Subcutaneous adipose tissue (tissue), 4 donors: Measurements from ENCODE around the gene OR4C11. TPM values are rescaled to one million over a fixed set of nuclear protein-coding genes. Genes with fewer than 3 reads are reported as not detected.

ENCODE experiments used
- CTCF ChIP-seq: fragments of 450-650 bp; IDR thresholded peaks from one replicate; pipeline ENCODE4 v1.5.1; 2016; ENCODE audit warnings: low read depth, mild to moderate bottlenecking, control low read depth, antibody characterized with exemption, moderate library complexity
- total RNA-seq, 4 donors: library from RNA; depleted of rRNA; stranded (reverse); fragments of >200 nt; gene quantifications; one replicate each; pipeline ENCODE4 v1.1.0, GENCODE V29; 2016

OR4C11 gene
- total RNA-seq = not detected

- TF ChIP-seq CTCF = no peak
These were observed at the start of gene OR4C11 for GRCh38 chr11:55607545-55607944. Gene OR4C11 (minus strand): TSS chr11:55607645. CDS start chr11:55604373, 3,272 bp downstream.

GRCh38 chr11:55655096-55655495 is 47.7 kb upstream of the OR4C11 start:
- no peak for TF ChIP-seq CTCF

DNA sequence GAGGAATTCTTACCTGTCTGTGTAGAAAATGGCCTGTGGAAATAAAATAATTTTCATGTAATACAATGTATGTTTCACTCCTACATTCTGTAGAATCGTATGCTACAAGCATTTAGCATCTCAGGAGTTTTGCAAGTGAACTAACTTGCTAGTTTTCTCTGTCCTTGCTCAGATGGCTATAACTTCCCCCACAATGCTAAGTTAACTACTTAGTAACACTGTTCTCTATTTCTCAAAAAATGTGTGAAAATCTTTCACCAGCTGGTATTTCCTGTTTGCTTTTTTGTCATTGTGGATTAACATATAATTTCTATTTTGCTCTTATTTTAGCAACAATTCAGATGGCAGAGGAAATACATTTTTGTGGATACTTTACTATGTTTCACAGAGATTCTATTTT is 45.1 kb upstream of the OR4C11 start:
- no peak for TF ChIP-seq CTCF

DNA sequence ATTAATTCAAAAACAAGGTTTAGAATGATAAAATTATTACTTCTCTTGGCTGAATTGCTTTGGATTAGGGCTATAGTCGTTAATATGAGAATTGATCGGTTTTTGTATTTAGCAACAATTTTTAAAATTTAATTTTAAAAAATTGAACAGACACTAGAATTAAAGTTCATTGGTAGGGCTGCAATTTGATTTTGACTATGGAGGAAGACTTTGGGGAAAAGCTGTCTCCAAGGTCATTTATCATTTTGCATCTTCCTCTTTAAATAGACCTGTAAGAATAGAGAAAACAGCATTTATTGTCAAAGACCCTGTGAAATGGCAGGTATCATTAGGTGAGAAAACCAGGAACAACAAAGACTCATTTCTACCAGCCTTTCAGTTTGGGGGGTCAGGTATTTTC is 40.6 kb upstream of the OR4C11 start, which contains the start of gene OR4S2:
Gene OR4S2, plus strand, starts transcription at position 301 of the 400 bp plus-strand sequence. CDS start 2,577 bp downstream, outside the sequence.
- no peak for TF ChIP-seq CTCF

DNA sequence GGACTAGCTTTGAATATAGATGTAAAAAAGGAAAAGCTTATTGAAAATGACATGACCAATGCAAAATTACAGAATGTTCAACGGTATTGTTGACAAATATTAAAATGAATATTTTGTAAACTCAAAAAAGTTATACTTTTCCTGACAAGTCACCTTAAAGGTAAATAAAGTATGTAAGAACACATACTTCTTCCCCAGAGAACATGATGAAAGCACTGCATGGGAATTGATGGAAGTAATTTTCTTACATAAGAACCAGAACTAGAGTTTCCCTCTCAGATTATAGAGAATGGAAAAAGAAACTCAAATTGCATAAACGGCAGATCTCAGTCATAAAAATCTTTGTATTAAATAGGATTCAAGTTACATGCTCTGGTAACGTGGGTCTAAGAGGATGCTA is 27.4 kb upstream of the OR4C11 start, which contains the start of gene OR4P4:
Gene OR4P4, plus strand, starts transcription at position 301 of the 400 bp plus-strand sequence.
- no peak for TF ChIP-seq CTCF

DNA sequence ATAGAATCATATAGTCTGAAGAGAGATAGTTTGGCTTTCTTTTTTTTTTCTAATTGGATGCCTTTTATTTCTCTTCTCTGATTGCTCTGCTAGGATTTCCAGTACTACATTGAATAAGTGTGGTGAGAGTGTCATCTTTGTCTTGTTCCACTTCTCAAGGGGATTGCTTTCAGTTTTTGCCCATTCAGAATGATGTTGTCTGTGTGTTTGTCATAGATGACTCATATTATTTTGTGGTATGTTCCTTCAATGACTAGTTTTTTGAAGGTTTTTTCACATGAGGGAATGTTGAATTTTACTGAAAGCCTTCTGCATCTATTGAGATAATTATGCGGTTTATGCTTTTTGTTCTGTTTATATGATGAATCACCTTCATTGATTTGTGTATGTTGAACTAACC is 17.1 kb upstream of the OR4C11 start:
- TF ChIP-seq CTCF = no peak

DNA sequence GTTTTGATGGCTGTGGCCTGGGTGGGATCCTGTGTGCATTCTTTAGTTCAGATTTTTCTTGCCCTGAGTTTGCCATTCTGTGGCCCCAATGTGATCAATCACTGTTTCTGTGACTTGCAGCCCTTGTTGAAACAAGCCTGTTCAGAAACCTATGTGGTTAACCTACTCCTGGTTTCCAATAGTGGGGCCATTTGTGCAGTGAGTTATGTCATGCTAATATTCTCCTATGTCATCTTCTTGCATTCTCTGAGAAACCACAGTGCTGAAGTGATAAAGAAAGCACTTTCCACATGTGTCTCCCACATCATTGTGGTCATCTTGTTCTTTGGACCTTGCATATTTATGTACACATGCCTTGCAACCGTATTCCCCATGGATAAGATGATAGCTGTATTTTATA is 34.9 kb downstream of the OR4C11 start:
- no peak for TF ChIP-seq CTCF
